GM19452 (cell line): ENCODE measurements around the gene GPD1L.
"Not testable (repeated sequence)": the region's sequence is repeated elsewhere in the genome, so short reads cannot be mapped to it uniquely, and the experiment has no call there.

Experiments used
- ATAC-seq: cut with Tn5 transposase; IDR thresholded peaks from one replicate; pipeline ENCODE4 v1.9.1; 2021; ENCODE audit not compliant: unreplicated experiment

GPD1L gene

GRCh38 chr3:32105291-32106131 lies 909 bp upstream of the GPD1L start:
- no peak for ATAC-seq

DNA sequence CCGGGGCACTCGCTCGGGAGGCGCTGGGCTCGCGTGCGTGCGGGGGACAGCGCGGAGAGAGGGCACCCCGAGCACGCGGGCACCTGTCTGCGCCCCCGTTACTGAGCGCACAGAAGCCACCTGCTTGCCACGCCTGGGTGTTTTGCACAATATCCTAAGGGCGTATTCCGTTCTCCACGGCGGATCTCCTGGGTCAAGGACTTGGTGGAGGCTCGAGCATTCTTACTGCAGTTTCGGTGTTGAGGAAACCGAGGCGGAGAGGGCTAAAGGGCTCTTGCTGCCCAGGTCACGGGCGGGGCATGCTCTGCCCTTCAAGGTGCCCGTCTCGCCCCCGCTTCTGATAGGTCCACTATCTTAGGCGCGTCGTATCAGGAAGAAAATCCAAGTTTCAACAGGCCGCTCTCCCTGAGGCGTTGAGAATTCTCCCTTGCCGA lies 526 bp downstream of the GPD1L start:
- peak; percentile 12 for ATAC-seq

DNA sequence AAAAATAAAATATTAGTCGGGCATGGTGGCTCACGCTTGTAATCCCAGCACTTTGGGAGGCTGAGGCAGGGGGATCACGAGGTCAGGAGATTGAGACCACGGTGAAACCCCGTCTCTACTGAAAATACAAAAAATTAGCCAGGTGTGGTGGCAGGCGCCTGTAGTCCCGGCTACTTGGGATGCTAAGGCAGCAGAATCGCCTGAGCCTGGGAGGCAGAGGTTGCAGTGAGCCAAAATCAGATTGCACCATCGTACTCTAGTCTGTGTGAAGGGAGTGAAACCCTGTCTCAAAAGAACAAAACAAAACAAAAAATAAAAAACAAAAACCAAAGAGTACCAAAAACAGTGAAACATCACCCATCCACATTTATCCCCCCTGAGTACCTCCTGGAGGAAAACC lies 1.8 kb downstream of the GPD1L start:
- ATAC-seq, result not testable (repeated sequence)

GRCh38 chr3:32109256-32109655 lies 2.8 kb downstream of the GPD1L start:
- no peak for ATAC-seq

DNA sequence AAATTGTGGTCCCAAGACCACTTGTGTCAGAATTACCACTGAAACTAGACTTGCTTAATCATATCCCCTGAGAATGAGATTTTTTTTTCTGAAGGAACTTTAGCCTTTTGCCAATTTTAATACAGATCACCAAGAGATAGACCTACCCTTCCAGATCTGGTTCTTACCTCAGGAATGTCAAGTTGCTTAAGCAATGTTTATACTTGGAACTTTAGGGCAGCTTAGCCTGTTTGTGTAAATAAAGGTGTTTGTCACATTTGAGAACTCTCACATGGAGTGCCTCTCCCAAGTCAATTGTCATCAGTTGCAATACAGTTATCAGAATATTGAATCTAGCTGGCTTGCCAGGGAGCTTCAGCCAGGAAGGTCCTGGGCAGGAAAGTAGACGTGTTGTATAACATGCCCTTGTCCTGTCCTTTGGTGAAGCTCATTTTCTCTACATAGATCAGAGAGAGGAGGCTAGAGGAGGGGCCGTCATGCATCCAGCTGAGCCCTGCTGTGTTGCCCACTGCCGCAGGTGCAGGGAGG lies 3.9 kb downstream of the GPD1L start:
- ATAC-seq, result no peak

DNA sequence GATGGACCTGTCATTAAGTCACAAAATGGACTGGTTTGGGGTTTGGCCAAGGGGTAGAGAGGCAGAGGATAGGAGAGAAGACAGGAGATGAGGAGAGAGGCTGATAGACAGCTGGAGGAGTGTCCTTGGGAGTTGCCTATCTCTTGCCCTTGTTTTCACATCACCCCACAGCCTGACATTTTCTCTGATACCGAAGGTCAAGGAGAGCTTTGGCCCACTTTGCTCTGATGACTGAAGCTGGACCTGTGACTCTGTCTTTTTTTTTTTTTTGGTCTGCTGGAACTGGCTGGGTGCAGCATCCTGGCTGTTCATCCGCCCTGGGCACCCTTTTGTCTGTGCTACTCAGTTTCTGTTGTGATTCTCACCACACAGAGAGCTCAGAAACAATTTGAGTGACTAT lies 5.1 kb downstream of the GPD1L start:
- no peak for ATAC-seq

- no peak for ATAC-seq
Observed at GRCh38 chr3:32113566-32113965, 7.1 kb downstream of the GPD1L start.

- ATAC-seq, result no peak
Observed at GRCh38 chr3:32113981-32114545, 7.6 kb downstream of the GPD1L start.

- ATAC-seq, result not testable (repeated sequence)
Observed at GRCh38 chr3:32114546-32115386, 8.3 kb downstream of the GPD1L start.

DNA sequence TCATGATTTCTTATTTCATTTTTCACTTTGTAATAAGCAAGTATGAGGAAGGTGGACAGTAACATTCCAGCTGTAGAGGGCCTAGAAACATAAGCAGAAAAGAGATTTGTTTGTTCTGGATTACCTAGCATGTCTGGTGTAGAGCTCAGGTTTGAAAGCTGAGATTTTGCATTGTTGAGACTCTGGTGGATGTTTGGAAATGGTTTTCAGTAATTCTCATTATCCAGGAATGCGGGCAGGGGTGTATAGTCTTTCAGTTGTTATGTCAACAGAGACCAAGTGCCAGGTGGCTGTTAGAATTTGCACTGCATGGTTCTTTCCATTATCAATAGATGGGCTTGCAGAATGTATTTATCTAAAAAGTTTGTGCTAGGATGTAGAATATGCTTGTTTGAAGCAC lies 10.9 kb downstream of the GPD1L start:
- no peak for ATAC-seq

GRCh38 chr3:32118215-32118614 lies 11.8 kb downstream of the GPD1L start:
- no peak for ATAC-seq

- no peak for ATAC-seq
Observed at GRCh38 chr3:32120471-32120870, 14.1 kb downstream of the GPD1L start.

DNA sequence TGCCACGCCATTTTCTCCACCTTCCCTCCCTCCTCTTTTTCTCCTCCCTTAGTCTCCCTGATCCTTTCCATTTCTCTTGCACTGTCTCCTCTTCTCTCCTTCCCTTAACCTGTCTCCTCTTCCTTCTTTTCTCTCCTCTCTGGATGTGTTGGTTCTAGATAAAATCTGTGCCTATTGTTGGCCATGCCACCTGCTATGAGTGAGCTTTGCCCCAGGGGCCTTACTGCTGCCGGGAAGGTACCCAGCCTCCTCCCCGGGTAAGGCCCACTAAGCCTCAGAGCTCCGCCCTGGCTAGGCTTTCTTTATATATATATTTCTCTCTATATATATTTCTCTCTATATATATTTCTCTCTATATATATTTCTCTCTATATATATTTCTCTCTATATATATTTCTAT lies 14.7 kb downstream of the GPD1L start:
- ATAC-seq, result no peak

GRCh38 chr3:32123620-32124019 lies 17.2 kb downstream of the GPD1L start:
- ATAC-seq, result no peak

DNA sequence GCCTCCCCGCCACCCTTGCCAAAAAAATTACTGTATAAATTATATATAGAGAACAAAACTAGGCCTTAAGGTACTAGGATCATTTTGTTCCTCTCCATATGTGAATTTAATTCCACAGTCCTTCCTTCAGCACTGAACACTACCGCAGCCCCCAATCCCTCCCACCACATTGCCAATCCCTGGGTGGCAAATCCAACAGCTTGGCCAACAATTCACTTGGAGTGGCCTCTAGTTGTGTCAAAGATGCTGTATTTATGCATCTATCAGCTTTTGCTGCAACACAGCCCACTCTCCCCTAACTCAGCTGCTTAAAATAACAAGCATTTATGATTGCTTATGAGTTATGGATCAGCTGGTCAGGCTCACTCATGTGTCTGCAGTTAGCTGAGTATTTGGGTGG lies 18.6 kb downstream of the GPD1L start:
- no peak for ATAC-seq

GRCh38 chr3:32126305-32127015 lies 20.0 kb downstream of the GPD1L start:
- ATAC-seq, result no peak

GRCh38 chr3:32127219-32127826 lies 20.9 kb downstream of the GPD1L start:
- no peak for ATAC-seq

GRCh38 chr3:32128936-32129335 lies 22.5 kb downstream of the GPD1L start:
- ATAC-seq, result no peak

GRCh38 chr3:32129832-32130231 lies 23.4 kb downstream of the GPD1L start:
- no peak for ATAC-seq

DNA sequence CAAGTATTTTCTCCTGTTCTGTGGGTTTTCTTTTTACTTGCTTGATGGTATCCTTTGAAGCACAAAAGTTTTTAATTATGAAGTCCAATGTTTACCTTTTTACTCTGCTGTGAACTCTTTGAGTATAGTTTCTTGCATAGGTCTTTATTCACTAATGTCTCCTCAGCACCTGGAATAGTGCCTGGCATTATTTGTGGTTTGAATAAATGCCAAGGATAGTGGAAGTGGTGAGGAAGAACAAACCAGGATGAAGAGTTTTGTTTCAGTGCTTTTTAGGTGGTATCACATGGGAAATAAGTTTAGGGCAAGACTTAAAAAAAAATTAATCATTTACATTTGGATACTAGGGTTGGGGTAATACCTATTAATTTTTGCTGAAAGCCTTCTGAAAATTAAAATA lies 25.7 kb downstream of the GPD1L start:
- no peak for ATAC-seq
